HL-60/S4 treated with phorbol 12-myristate 13-acetate at 8.2 ng/mL for 4 days and 3 days (cell line): Measurements from ENCODE around the gene RIMS4.
"Not testable (repeated sequence)": the region's sequence is repeated elsewhere in the genome, so short reads cannot be mapped to it uniquely, and the experiment has no call there.

Experiments used
- in situ Hi-C: fragments of 300-500 bp; cut with MboI; formaldehyde crosslinking; loops from 2 replicates; pipeline ENCODE4 v1.15.0; 2022; ENCODE audit warnings: low sequenced_read_pairs

The RIMS4 gene

GRCh38 chr20:44830995-44831394 lies 20.6 kb upstream of the RIMS4 start:
- in situ Hi-C loops, result no loop called here

DNA sequence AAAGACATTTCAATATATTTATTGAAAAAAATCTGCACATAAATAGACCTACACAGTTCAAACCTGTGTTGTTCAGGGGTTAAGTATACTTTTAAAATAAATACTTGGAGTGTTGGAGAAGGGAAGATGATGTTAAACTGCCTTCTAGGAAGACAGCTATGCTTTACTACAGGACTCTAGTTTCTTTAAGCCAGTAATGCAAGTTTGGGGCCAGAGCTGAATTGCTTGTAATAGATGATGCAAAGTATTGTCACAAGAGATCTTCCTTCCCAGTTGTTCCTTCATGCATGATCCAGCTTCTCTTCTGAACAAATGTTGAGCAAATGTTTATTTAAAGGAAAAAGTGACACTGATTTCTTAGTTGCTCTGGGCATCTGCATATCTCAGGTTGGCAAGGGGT lies 20.2 kb upstream of the RIMS4 start:
- in situ Hi-C loops, result no loop called here

DNA sequence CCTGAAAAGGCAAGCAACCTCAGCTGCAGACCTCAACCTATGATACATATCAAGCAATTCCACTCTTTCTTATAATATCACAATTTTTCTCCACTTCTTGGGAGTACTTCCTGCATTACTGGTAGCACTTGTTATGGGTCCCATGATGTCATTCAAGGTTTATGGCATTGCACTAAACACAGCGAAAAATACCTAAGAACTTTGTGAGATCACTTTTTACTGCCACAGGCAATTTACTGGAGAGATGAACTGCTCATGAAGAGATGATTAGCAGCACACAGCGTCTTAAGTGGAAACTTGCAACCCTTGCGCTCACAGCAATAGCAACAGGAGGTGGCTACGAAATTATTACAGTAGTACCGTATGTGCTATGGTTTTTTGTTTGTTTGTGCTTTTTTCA lies 19.3 kb upstream of the RIMS4 start:
- in situ Hi-C loops, result no loop called here

DNA sequence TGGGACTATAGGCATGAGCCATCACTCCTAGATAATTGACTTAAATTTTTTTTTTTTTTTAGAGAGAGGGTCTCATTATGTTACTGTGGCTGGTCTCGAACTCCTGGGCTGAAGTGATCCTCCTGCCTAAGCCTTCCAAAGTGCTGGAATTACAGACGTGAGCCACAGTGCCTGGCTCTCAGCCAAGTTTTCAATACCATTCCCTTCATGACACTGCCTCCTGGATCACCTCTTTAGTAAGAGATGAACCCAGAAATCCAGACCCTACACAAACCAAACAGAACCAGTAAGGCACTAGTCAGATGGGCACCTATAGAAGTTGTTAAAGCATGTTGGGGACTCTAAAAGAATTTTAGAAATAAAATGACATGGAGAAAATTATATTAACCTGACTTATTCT lies 18.3 kb upstream of the RIMS4 start:
- in situ Hi-C loops, result no loop called here

DNA sequence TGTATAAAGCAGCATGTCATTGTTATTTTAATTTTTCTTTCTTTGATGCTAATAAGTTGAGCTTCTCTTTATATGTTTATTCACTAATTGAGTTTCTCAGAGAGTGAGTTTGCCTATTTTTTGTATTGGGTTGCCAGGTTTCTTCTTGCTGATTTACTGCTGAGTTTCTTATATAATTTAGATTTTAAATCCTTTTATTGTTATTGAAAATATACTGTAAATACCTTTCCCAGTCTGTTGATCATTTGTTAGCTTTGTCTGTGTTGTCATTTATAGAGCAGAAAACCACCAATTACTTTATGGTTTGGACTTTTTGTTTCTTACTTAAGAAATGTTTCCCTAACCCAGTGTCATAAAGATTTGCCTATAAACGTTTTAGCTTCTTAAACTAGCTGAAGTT lies 17.1 kb upstream of the RIMS4 start:
- in situ Hi-C loops, result no loop called here

DNA sequence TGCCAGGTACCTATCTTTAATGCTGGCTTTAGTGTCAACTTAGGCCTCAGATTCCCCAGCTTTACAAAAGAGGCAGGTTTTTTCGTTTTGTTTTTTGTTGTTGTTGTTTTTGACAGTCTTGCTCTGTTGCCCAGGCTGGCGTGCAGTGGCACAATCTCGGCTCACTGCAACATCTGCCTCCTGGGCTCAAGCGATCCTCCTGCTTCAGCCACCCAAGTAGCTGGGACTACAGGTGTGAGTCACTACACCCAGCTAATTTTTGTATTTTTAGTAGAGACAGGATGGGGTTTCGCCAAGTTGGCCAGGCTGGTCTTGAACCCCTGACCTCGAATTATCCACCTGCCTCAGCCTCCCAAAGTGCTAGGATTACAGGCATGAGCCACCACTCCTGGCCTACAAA lies 11.2 kb upstream of the RIMS4 start:
- in situ Hi-C loops, result not testable (repeated sequence)

DNA sequence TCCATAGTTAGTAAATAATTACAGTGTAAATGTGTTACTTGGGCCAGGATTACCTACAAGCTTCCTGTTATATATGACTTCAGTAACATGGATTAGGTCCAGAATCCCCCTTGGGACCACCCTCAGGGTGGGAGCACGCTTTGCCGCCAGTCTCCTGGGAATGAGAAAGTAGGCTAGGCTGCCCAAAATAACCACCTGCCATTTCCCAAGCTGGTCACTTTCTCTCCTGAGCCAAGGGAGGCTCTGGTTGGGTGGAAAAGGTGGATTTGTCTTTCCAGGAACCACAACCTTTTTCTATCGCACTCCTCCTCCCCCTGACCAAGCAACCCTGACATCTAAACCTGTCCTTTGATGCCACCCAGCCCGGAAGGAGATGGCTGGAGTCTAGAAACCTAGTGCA lies 9.6 kb upstream of the RIMS4 start:
- in situ Hi-C loops, result no loop called here

DNA sequence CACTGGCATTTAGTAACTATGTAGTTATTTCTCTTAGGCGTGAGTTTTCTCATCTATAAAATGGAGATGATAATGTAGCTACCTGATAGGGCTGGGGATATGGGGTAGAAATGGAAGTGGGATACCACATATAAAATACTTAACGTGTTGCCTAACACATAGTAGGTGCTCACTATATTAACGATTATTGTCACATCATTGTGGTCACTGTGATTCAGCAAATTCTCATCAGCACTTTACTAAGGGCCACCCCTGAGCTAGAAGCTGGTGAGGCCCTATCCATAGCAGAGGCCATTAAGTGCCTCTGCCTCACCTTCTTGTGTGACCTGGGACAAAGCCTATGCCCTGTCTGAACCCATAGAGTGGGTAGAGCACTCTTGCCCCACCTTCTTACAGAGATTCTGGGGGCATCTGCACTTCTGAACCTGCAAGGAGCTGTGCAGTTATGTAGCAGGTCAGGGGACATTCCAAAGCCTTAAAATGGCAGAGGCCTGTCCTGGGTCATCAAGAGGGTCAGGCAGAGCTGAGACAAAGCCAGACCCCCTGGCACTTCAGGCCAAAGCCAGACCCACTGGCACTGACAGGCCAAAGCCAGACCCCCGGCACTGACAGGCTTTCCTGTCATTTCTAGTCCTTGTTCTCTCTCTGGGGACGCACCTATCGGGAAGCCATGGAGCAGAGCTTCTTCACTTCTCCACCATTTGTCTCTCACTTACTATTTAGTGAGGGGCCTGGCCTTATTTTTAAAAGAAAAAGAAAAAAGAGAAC lies 7.0 kb upstream of the RIMS4 start:
- in situ Hi-C loops, result no loop called here

- in situ Hi-C loops, result no loop called here
Measured at GRCh38 chr20:44814937-44815336, 4.6 kb upstream of the RIMS4 start.

DNA sequence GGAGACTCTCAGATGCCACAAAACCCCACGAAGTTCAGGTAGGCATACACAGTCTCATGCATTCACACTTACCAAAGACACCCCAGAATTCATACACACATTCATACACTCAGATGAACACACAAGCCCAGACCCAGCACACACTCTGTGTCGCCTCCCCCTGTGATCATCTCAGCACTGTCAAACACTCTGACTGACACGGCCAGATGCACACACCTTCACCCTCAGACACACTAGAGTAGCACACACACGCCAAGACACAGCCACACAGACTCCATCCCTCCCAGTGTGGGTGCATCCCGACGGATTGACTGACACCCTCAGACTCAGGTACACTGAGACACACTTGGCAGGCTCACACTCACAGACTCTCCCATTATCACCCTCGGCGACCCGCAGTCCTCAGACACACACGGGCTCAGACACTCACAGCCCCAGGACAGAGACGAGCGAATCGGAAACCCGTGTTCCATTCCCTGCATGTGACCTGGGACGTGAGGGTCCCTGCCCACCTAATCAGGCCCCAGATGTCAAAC lies 872 bp upstream of the RIMS4 start:
- in situ Hi-C loops, result no loop called here

- in situ Hi-C loops, result no loop called here
Measured at GRCh38 chr20:44810061-44810390, 320 bp downstream of the RIMS4 start.

GRCh38 chr20:44809380-44810060 lies 826 bp downstream of the RIMS4 start:
- in situ Hi-C loops, result no loop called here

DNA sequence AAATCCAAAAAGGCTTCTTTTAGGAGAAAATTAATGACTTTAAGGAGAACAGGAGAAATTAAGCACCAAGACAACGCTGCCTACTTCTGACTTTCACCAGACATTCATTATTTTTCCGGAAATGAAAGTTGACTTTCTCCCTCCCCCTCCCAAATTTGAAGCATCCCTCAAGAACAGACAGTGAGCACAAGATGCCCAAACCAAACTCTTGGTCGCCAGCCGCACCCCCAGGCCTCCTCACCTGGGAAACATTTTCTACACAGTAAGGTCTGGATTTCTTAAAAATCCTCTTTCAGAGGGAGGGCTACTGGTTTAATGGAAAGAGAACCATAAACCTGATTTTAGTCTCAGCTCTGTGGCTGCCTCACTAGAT lies 2.7 kb downstream of the RIMS4 start:
- in situ Hi-C loops, result no loop called here

GRCh38 chr20:44807051-44807683 lies 3.2 kb downstream of the RIMS4 start:
- in situ Hi-C loops, result no loop called here

- in situ Hi-C loops, result no loop called here
Measured at GRCh38 chr20:44805979-44806620, 4.2 kb downstream of the RIMS4 start.

GRCh38 chr20:44805335-44805978 lies 4.9 kb downstream of the RIMS4 start:
- in situ Hi-C loops, result no loop called here

GRCh38 chr20:44803383-44803941 lies 6.9 kb downstream of the RIMS4 start:
- in situ Hi-C loops, result no loop called here

GRCh38 chr20:44802702-44803101 lies 7.6 kb downstream of the RIMS4 start:
- in situ Hi-C loops, result no loop called here

DNA sequence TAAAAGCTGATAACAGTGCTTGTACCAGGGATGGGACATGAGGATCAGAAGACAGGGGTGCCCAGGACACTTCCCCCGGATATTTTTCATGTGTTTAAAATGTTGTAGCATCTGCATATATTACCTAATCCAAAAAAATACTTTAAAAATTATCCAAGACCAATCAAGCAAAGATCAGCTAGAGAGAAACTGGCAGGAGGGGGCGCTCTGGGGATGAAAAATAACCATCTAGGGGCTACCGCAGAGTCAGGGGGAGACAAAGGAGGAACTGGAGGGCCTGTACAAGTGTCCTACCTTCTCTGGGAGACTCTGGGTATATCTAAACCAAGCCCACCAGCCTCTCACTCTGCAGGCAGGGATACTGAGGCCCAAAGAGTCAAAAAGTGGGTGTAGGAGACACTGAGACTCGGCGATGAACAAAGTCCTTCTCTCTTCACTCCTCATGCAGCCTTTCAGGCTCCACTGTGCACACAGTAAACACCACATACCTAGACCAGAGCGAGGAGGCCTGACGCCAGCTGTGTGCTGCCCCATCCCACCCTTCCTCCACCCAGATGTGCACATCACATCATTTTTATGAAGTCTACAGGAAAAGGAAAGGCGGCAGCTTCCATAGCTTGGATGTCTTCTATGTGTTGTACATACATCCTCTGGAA lies 9.8 kb downstream of the RIMS4 start:
- in situ Hi-C loops, result no loop called here

- in situ Hi-C loops, result no loop called here
Measured at GRCh38 chr20:44799691-44800090, 10.7 kb downstream of the RIMS4 start.
